Body of pancreas (tissue), 4 donors: ENCODE data around the gene RNF227. TPM values are rescaled to one million over a fixed set of nuclear protein-coding genes. Genes with fewer than 3 reads are reported as not detected.

Source experiments
- ATAC-seq: fragments of 150-250 bp; one replicate; pipeline ENCODE4 v1.9.1; 2016
- DNase-seq, 4 donors: peaks; one replicate each; pipeline ENCODE4 v3.0.0-alpha.2; 2019
- H3K27ac ChIP-seq, 4 donors: fragments of 200-600 bp; sonication (generic); 1 replicate in 3 of 4; 2 replicates in 1 of 4; pipeline versions ENCODE4 v1.5.1 to v1.6.1; 2016 to 2019; ENCODE audit warnings: mild to moderate bottlenecking in 1 of 4, mixed read lengths in 1 of 4, moderate library complexity in 1 of 4
- H3K27me3 ChIP-seq, 2 donors: fragments of 200-600 bp; sonication (generic); one replicate each; pipeline ENCODE4 v1.6.0; 2016; ENCODE audit warnings: mild to moderate bottlenecking in 1 of 2
- H3K36me3 ChIP-seq, 2 donors: fragments of 200-600 bp; sonication (generic); replicated peaks in 1 of 2; 2 replicates each; pipeline ENCODE4 v1.5.1; 2016; ENCODE audit warnings: low read depth in 2 of 2; ENCODE audit not compliant: insufficient read depth in 1 of 2
- H3K4me1 ChIP-seq: fragments of 200-600 bp; sonication (generic); one replicate; pipeline ENCODE4 v1.6.0; 2016
- H3K4me3 ChIP-seq, 2 donors: fragments of 200-600 bp; sonication (generic); 1 replicate in 1 of 2; 2 replicates in 1 of 2; pipeline ENCODE4 v1.5.1; 2016 to 2019
- H3K9me3 ChIP-seq, 3 donors: fragments of 200-600 bp; sonication (generic); 1 replicate in 2 of 3; 2 replicates in 1 of 3; pipeline ENCODE4 v1.5.1; 2016
- CTCF ChIP-seq, 7 experiments: fragments of 450-650 bp in 4 of 7; fragments of 200-600 bp in 3 of 7; sonication (generic) in 3 of 7; IDR thresholded peaks; one replicate each; pipeline ENCODE4 v1.5.1; 2016 to 2019; ENCODE audit warnings: antibody characterized with exemption in 7 of 7
- POLR2A ChIP-seq, 3 donors: fragments of 450-650 bp; IDR thresholded peaks; one replicate each; pipeline ENCODE4 v1.6.1; 2016; ENCODE audit warnings: antibody characterized with exemption in 3 of 3, mild to moderate bottlenecking in 2 of 3
- WGBS, 2 donors: methylation state at CpG; one replicate each; pipeline ENCODE4 v1.1.5; 2017; 5-methylcytosine and 5-hydroxymethylcytosine counted together
- intact Hi-C: fragments of 100-400 bp; cut with DNase I; formaldehyde crosslinking; loops from one replicate; pipeline ENCODE4 v1.15.1; 2023
- total RNA-seq, 2 donors: library from RNA; depleted of rRNA; stranded (reverse); fragments of >200 nt; gene quantifications; one replicate each; pipeline ENCODE4 v1.1.0, GENCODE V29; 2016

The RNF227 gene
- total RNA-seq, 2 donors from 2014 or later = 2.9 to 3.0 TPM

- H3K27ac ChIP-seq = no peak overlapping the region
- no peak for DNase-seq
- TF ChIP-seq CTCF (IDR thresholded peaks at IDR 0.05) (no peak), POLR2A (IDR thresholded peaks at IDR 0.05) (no peak)
- 97 to 98% methylated on average over 15 of the region's 15 CpGs for WGBS, 2 donors
- no peak for ATAC-seq
- H3K9me3 ChIP-seq = no peaks in the 10 kb centered on the region
- H3K4me3 ChIP-seq = no peak overlapping the region
- intact Hi-C loops = loop anchor here (5.0 kb wide), 1 partner anchor 77 kb away; no protein-coding TSS in a partner anchor
- H3K4me1 ChIP-seq = peaks cover 10% of the 10 kb centered on the region
- no peaks in the 10 kb centered on the region for H3K27me3 ChIP-seq
- peaks cover 0 to 32% of the 10 kb centered on the region in 2 donors for H3K36me3 ChIP-seq
Observed at GRCh38 chr17:7910281-7910680, 5.8 kb downstream of the RNF227 start.

GRCh38 chr17:7909089-7909488 is 7.0 kb downstream of the RNF227 start:
- H3K4me1 ChIP-seq = no peaks in the 10 kb centered on the region
- WGBS, 2 donors = 94 to 98% methylated on average over 28 to 29 of the region's 29 CpGs
- intact Hi-C loops = no loop called here
- TF ChIP-seq POLR2A (IDR thresholded peaks at IDR 0.05) (no peak), CTCF (IDR thresholded peaks at IDR 0.05) (no peak)
- peaks cover 0 to 37% of the 10 kb centered on the region in 2 donors for H3K36me3 ChIP-seq
- no peaks in the 10 kb centered on the region for H3K9me3 ChIP-seq
- no peak for ATAC-seq
- H3K27ac ChIP-seq = no peak overlapping the region
- H3K4me3 ChIP-seq = no peak overlapping the region
- no peak for DNase-seq
- H3K27me3 ChIP-seq = no peaks in the 10 kb centered on the region

GRCh38 chr17:7903154-7904103 is 12.7 kb downstream of the RNF227 start:
- Histone ChIP-seq H3K4me3 (no peak overlapping the region), H3K9me3 (no peaks in the 10 kb centered on the region), H3K36me3 (peaks cover 0 to 47% of the 10 kb centered on the region in 2 donors), H3K27me3 (no peaks in the 10 kb centered on the region), H3K27ac (no peak overlapping the region), H3K4me1 (no peaks in the 10 kb centered on the region)
- TF ChIP-seq CTCF (IDR thresholded peaks at IDR 0.05) (no peak), POLR2A (IDR thresholded peaks at IDR 0.05) (no peak)
- intact Hi-C loops = no loop called here
- WGBS, 2 donors = 81 to 83% methylated on average over 22 of the region's 22 CpGs
- ATAC-seq = no peak
- DNase-seq = no peak

GRCh38 chr17:7897773-7898172 is 18.3 kb downstream of the RNF227 start:
- H3K36me3 ChIP-seq = peaks cover 0 to 30% of the 10 kb centered on the region in 2 donors
- no peaks in the 10 kb centered on the region for H3K9me3 ChIP-seq
- no peaks in the 10 kb centered on the region for H3K4me1 ChIP-seq
- intact Hi-C loops = loop anchor here (5.0 kb wide), 1 partner anchor 35 kb away; no protein-coding TSS in a partner anchor
- no peak overlapping the region for H3K4me3 ChIP-seq
- WGBS, 2 donors = 31 to 35% methylated on average over 6 of the region's 6 CpGs
- ATAC-seq = peak; percentile 77
- no peak overlapping the region for H3K27ac ChIP-seq
- H3K27me3 ChIP-seq = no peaks in the 10 kb centered on the region
- peak in 3 of 4 donors; percentile 30 to 59 (median 55) for DNase-seq
- TF ChIP-seq CTCF (IDR thresholded peaks at IDR 0.05) = peak; percentile 25 to 90 (median 73)
- no peak for TF ChIP-seq POLR2A (IDR thresholded peaks at IDR 0.05)
